IPS-NIHi7 (cell line): ENCODE results near the gene CYB5B.

Experiments used
- DNase-seq: peaks from one replicate; pipeline ENCODE4 v3.0.0; 2012; ENCODE audit warnings: mixed read lengths; ENCODE audit errors: extremely low spot score

The CYB5B gene

DNA sequence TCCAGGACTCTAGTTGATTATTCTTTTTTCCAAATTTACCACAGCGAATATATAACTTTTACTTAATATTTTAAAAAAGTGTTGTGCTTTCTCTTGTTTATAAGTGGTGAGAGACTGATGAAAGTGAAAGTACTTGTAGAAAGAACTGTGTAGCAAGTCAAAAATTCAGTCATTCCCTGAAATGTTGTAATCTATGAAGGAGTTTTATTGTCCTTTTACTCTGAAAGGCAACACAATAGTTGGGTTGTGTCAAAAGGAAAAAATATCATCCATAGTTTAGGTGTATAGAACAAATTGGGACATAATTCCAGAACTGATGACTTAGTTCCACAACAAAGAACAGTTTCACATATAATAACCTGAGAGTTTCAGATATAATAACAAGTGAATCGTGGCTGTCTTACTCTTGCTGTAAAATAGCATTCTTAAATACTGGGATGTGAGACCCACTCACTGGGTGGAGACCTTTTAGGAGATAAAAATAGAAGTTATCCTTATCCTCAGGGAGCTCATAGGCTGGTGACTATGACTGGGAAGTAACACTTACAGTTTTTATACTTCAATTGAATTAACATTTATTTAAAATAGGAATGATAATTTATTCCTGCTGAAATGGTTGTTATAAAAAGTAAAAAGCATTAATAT, 20.6 kb downstream of the CYB5B start:
- DNase-seq = no peak

DNA sequence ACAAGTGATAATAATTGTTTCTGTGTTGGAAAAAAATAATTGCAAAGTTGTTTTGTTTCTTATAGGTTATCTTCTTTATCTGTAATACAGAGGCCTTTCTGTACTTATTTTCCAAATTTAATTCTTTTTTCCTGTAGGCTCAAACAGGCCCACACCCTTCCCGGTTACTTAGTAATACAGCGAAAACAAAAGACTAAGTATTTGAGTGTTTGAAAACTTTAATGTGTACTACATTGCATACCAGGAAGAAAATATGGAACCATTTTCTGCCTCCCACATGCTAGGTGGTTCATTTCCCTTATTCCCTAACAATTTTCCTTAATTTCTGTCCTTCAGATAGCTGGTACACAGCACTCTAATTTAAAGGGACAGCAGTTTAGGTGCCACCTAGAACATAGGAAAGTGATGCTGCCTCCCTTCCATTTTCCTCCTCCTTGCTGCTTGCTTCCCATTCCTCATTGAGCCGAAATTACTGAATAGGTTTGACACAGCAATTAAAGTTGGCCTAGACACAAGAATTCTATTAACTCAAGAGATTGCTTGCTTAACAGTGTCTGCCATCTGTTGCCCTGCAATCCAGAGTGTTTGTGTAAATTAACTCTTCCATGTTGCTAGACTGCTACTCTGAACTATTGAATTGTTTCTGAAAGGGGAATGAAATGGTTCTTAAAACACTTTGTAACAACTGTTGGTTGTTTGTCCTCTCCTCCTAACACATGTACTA, 24.2 kb downstream of the CYB5B start:
- no peak for DNase-seq

DNA sequence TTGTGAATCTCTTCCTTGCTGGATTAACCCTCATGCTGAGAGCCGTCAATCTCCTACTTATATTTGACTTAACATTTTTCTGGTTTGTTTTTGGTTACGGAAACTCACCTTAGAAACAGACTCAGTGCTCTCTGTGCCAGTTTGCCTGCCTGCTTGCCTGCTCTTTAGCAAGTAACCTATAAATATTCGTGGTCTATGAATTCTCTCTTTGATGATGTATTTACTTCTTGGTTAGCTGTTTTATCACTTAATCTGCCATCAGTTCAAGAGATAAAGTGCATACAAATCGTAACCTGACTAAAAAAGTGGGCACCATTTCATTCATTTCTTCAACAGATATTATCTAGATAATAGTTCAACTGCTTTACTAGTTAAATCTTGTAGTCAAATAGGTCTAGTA, 26.7 kb downstream of the CYB5B start:
- no peak for DNase-seq

DNA sequence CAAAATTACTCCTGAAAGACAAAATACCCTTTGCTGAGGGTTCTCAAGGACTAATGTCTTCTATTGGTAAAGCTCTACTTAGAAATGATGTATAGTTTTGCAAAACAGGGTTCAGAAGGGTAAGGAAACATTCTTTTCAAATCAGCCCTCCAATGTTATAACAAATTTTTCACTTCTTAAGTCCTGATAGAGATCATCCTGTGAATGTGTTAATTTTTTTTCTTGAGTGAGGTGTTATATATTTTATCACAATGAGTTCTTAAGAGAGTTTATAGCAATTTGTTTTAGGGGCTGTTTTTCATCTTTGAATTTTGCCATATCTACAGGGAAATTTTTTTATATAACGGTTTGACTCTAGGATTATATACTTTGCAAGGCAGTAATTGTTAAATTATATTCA, 29.5 kb downstream of the CYB5B start:
- DNase-seq = no peak

DNA sequence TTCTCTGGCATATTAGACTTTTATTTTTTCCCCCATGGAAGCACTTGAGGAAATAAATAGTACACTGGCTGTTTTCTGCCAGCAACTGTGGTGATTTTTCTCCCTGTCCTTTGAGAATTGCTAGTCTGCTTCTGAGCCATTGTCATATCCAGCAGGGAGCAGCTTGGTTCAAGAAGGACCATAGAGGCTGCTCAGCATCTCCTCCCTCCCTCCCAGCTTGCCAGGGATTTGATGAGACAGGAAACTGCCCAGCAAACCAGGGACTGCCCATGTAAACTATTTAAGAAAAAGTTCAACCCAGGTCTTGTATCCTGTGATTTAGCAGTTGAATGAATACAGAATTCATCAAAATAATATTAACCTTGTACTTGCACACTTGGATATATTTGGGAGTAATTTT, 39.5 kb downstream of the CYB5B start:
- DNase-seq = no peak

DNA sequence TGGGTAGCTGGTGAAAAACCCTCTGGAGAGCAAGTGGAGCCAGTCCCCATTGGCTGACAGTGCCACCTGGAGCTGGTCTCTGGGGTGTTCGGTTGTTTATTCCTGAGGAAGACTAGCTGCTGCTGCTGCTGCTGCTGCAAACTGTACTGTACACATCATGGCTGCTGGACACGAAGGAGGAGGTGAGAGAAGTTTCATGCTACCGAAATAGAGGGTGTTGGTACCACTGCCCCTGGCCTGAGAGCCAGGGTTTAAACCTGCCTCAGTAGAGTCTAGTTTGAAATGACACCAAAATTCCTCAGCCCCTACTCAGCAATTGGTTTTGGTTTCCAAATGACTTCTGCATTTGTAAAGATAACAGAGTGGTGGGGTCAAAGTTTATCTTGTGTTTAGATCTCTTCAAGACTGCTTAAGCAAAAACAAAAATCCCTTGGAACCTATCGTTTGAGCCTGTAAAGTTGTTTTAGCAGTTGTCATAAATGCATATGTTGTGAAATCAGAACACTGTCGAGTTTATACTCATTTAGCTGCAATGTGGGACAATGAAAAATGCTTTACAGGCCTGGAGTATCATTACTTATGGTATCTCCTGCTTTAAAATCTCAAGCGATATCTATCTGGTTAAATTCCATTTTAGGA, 40.8 kb downstream of the CYB5B start:
- DNase-seq = no peak

DNA sequence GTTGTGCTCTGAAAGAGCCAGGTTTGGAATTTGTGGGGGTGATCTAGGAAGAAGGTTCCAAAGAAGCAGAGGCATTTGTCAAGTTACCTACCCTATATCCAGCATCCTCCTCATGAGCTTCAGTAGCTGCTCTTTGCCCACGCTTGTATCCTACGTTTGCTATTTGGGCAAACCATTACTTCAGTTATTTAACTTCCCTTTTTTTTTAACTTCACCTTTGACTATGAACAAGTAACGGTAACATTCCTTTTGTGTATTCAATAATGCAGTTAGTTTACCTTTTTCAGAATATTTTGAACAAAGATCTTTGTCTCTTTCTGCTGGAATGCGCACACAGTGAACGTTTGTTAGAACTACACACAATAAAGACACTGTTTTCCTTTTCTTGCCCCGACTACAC, 41.5 kb downstream of the CYB5B start:
- DNase-seq = no peak

DNA sequence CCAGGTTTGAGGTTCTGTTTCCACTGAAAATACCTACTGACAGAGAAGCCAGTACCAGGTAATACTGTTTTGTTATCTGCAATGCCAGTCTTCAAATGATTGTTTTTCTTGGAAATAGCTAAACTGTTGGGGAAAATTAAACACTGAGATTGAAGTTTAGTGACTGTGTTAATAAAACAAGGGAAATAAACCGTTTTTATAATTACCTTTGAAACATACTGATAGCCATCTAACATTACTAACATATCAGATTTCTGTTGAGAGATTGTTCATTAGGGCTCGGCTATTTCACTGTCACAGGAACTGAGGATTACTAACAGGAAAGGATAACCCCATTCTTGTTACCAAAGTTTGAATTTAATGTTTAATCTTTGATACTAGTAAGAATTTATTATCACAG, 42.1 kb downstream of the CYB5B start:
- no peak for DNase-seq

DNA sequence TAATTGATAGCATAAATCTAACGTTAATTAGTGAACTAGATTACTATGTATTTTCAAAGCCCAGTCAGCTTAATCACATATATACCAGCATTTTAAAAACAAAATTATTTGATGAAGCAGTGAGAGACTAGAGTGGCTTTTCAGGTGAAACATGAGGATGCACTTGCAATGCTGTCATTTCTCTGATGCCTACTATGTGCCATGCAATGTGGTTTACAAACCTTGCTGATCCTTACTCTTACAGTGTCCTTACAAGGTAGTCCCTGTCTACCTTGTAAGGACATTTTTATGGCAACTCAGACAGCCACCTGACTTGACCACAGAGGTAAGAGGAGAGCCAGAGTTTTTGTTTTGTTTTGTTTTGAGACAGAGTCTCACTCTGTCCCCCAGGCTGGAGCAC, 42.7 kb downstream of the CYB5B start:
- DNase-seq = no peak

DNA sequence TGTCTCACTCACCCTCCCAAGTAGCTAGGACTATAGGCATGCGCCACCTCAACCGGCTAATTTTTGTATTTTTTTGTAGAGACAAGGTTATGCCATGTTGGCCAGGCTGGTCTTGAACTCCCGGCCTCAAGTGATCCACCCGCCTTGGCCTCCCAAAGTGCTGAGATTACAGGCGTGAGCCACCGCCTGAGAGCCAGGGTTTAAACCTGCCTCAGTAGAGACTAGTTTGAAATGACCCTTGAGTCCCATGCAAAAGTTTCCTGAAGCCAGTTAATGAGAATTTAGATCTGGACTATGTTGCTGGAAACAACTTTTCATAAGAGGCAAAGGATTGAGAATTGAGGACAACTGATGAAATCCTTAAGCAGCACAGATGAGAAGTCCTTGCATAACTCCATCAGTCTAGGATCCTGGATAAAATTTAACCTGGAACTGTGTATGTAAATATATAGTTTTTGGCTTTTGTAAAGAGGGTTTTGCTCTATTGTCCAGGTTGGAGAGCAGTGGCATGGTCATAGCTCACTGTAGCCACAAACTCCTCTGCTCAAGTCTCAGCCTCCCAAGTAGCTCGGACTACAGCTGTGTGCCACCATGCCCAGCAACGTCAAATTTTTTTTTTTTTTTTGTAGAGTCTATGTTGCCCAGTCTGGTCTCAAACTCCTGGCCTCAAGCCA, 43.2 kb downstream of the CYB5B start:
- no peak for DNase-seq

DNA sequence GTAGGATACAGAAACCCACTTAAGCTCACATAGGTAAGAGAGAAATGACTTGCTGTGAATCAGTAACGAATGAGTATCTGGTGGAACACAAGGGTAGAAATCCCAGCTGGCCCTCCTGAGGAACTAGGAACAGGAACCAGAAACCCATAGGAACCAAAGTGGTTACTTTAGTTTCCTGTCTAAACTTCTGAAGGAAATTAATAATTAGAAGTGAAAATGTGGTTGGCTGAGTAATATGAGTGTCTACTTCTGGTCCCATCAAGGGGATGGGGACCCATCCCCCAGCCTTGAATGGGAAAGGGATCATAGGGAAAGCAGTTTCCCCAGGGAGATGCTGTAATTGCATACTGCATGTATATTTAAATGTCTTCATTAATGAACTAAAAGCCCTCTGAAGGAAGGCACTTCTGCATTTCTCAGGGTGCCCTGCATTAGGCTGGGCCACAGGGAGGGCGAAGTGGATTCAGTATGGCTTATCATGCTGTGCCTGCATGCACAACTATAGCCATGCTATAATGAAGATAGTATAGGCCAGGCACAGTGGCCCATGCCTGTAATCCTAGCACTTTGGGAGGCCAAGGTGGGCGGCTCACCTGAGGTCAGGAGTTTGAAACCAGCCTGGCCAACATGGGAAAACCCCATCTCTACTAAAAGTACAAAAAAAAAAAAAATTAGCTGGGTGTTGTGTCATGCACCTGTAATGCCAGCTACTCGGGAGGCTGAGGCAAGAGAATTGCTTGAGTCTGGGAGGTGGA, 45.6 kb downstream of the CYB5B start:
- DNase-seq = no peak

DNA sequence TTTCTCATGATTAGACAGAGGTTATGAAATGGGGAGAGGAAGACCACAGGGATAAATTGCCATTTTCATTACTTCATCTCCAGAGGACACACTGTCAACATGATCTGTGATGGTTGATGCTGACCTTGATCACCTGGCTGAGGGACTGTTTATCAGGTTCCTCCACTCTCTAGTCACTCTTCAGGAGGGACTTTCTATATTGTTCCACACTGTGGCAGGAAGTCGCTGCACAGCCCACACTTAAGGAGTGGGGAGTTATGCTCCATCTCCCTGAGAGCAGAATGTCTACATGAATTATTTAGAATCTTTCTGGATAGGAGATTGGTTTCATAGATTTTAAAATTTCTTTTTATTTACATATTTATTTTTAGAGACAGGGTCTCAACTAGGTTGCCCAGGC, 46.7 kb downstream of the CYB5B start:
- no peak for DNase-seq

DNA sequence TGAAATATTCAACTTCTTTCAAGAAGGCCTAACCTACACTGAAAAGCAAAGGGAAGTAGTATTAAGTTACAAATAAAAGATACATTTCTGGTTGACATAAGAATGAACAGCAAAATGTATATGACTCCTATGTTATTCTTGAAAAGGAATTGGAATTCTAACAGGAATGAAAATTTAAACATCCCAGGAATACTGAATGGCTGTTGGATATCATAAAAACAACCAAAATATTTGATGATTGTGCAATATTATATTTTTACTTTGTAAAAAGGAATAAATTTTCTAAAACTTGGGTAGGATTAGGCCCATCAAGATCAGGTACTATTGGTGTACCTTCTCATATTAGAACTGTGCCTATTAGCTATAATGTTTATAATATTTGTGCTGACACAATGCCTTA, 50.0 kb downstream of the CYB5B start:
- no peak for DNase-seq

DNA sequence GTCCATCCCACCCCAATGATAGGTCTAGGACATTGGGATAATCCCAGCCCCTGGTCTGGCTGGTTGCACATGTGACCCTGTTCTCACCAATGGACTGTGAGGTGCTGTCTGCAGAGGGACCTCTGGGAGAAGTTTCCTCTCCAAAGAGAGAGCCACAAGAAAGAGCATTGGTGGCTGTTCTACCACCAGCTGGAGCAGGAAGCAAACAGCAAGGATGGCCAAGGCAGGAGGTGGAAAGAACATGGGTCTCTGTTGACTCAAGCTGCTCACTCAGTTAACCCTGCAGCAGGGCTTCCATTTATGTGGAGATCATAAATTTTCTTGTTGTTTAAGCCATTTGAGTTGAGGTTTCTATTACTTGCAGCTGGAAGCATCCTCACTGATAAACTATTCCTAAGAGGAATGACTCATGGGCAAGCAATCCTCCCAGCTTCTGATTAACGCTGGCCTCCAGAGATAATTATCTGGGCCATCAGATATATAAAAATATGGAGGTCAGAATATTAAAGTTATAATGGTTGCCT, 52.6 kb downstream of the CYB5B start:
- DNase-seq = no peak

DNA sequence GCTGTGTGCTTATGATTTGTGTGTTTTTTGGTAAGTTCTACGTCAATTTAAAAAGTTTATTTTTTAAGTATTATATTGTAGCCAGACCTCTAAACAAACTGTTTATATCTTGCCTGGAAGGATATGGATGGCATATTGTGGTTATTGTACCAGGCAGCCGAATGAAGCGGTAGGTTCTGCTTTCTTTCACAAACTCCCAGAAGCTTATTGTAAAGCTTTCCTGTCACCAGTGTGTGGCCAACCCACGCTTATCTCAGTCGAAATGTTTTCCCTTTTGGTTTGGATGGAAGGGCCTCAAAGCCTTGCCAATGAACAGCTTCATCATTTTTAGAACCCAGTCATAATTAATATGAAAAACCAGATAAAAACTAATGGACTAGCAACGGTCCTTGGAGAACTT, 53.1 kb downstream of the CYB5B start:
- no peak for DNase-seq

DNA sequence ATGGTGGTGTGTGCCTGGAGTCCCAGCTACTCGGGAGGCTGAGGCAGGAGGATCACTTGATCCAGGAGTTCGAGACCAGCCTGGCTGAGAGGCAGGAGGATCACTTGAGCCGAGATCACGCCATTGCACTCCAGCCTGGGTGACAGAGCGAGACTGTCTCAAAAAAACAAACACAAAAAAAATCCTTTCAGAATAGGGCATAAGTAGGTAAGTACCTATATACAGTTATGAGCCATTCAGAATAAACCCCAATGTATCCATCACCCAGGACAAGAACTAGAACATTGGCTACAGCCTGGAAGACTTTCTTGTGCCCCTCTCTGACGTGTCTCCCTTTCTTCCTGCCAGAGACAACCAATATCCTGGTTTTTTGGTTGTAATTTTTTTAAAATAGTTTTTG, 54.3 kb downstream of the CYB5B start:
- DNase-seq = no peak

DNA sequence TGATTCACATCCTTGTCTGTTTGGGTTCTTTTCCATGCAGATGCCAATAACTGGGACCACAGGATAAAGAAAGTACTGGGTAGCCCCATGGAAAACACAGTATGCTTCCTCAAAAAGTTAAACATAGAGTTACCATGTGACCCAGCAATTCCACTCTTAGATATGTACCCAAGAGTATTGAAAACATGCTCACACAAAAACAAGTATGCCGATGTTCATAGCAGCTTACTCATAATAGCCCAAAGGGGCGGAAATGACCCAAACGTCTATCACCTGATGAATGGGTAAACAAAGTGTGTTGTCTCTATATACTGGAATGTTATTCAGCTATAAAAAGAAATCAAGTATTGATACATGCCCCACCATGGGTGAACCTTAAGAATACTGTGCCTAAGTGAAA, 55.4 kb downstream of the CYB5B start:
- DNase-seq = no peak

DNA sequence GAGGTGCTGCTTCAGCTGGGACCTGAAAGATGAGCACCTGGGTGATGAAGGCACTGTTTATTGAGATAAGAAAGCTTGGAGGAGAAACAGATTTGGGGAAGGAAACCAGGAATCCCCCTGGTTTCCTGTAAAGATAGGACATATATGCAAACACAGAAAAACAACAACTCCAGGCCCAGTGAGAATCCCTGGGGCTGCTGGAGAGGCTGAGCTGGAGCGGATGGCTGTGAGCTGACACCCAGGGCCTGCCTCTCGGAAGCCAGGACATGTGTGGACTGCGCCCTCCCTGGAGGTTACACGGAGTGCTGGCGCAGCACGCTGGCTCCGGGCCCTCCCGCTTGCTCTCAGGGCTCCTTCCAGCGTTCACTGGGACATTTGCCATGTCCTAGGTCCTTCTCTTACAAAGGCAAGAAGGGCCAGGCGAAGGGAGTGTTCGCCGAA, 57.5 kb downstream of the CYB5B start:
- DNase-seq = no peak

DNA sequence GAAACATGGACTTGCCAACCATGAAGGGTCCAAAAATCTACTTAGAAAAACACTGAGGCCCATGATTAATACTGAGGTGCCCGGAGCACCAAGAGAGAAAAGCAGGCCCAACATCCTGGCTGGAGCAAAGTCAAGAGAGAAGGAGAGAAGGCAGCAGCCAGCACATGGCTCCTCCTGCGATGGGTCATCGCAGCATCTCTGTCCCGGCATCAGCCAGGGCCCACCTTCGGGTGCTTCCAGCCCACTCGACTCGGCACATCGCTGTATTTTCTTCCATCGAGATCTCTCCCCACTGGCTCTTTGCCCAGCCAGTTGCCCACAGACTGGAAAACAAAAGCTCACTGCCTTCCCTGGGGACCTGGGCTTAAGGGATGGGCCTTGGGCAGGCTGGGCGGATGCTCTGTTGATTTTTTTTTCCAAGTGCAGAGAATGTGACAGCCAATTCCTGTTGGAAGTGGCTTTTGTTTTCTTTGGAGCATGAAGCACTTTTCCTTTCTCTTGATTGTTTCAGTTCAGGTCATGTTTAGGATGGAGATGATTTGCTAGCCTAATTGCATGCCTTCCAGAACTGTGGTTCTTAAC, 58.1 kb downstream of the CYB5B start:
- DNase-seq = no peak

DNA sequence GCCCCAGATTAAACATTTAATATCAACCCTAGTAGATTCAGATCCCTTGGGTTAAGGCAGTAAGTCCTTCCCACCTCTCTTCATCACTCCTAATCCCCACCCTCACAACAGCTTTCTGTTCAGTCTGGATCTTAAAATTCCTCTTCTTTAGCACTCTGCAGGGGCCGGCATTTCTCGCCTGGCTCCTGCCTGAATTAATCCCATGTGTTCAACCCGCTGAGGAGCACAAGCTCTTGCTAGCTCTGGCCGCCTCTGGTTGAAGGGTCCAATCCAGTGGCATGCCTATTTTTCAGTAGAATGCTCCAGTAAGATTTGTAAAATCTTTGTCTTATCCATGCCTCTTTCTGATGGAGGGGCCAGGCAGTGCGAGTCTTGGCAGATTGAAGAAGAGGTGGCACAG, 59.2 kb downstream of the CYB5B start:
- no peak for DNase-seq

DNA sequence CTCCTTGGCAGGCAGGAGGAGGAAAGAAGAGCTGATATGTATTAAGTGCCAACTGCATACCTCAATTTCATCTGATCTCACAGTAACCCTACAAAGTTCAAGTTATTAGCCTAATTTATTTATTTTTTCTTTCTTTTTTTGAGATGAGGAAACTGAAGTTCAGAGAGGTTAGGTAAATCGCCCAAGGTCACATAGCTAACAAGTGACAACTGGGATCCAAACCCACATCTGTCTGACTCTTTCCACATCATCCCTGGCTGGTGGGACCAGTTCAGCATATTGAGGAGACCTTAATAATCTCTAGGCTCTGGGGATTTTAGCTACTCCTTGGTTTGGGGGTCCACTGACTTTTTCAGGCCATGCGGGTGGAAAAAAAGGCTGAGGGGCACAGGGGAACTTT, 60.9 kb downstream of the CYB5B start:
- no peak for DNase-seq
